ENCODE results near the gene NAALADL1. TPM values are rescaled to one million over a fixed set of nuclear protein-coding genes. Genes with fewer than 3 reads are reported as not detected.

NAALADL1 gene
- total RNA-seq, 2 experiments from 2014 or later = 11.7 to 13.6 TPM

DNA sequence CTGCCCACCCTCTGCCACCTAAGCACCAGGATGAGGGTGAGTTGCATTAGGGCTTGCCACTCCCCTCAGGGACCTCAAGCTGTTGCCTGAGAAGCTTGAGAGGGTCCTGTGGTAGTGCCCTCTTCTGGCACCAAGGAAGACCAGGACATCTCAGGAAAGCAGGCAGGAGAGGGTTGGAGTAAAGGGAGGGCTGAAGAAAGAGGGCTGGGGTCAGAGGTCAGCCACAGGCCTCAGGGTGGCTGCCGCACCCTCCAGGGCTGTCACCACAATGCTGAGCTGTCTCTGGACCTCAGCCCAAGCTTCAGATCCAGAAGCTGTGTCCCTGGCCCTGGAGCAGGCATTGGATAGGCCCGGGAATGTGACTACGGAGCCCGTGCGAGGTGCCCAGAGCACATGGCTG is 13.3 kb downstream of the NAALADL1 start:
- Mint-ChIP-seq H3K9me3 (ENCODE audit: low read depth) (no peaks in the 10 kb centered on the region), H3K36me3 (ENCODE audit: low read depth) (peaks cover 6% of the 10 kb centered on the region), H3K4me1 (peaks cover 34% of the 10 kb centered on the region), H3K4me3 (no peak overlapping the region), H3K27ac (no peak overlapping the region), H3K27me3 (no peaks in the 10 kb centered on the region)
- ATAC-seq (no peak), DNase-seq (no peak)
- ChIA-PET POLR2A (no interaction called here), CTCF (no interaction called here)
- intact Hi-C loops (cut with DNase I, micrococcal nuclease) = no loop called here

GRCh38 chr11:65043881-65044501 is 14.4 kb downstream of the NAALADL1 start:
- H3K27me3 Mint-ChIP-seq = no peaks in the 10 kb centered on the region
- peaks cover 6% of the 10 kb centered on the region for H3K36me3 Mint-ChIP-seq (ENCODE audit: low read depth)
- H3K27ac Mint-ChIP-seq = no peak overlapping the region
- CTCF ChIA-PET = no interaction called here
- no peak overlapping the region for H3K4me3 Mint-ChIP-seq
- POLR2A ChIA-PET = no interaction called here
- intact Hi-C loops (cut with DNase I, micrococcal nuclease) = loop anchor here in 1 of 2 experiments (5.0 kb wide), 1 partner anchor 38 kb away; the partner anchor contains the start of genes CDCA5 and ZFPL1
- no peak for DNase-seq
- ATAC-seq = no peak
- H3K4me1 Mint-ChIP-seq = peaks cover 34% of the 10 kb centered on the region
- H3K9me3 Mint-ChIP-seq (ENCODE audit: low read depth) = no peaks in the 10 kb centered on the region

GRCh38 chr11:65042891-65043290 is 15.5 kb downstream of the NAALADL1 start:
- CTCF ChIA-PET = no interaction called here
- Mint-ChIP-seq H3K4me3 (peak overlapping the region; percentile 86), H3K36me3 (ENCODE audit: low read depth) (peaks cover 6% of the 10 kb centered on the region), H3K27me3 (no peaks in the 10 kb centered on the region), H3K9me3 (ENCODE audit: low read depth) (no peaks in the 10 kb centered on the region), H3K4me1 (peaks cover 30% of the 10 kb centered on the region), H3K27ac (no peak overlapping the region)
- ATAC-seq = no peak
- DNase-seq = no peak
- intact Hi-C loops (cut with DNase I, micrococcal nuclease) = loop anchor here in 1 of 2 experiments (5.0 kb wide), 1 partner anchor 39 kb away; the partner anchor contains the start of genes CDCA5 and ZFPL1
- POLR2A ChIA-PET = interaction anchor here (0.6 kb wide), 1 partner anchor 202 kb away, joined by 4 read pairs; no protein-coding TSS in a partner anchor

GRCh38 chr11:65040847-65041622 is 17.3 kb downstream of the NAALADL1 start, which contains the start of gene SAC3D1:
SAC3D1 (plus strand) TSS chr11:65041210; CDS start chr11:65041293, 83 bp downstream.
- ChIA-PET CTCF (interaction anchor here (0.9 to 1.4 kb wide), 4 partner anchors 11 to 59 kb away, joined by 3 to 6 read pairs (median 4); no protein-coding TSS in a partner anchor), POLR2A (interaction anchor here (0.8 kb wide), 1 partner anchor 27 kb away, joined by 3 read pairs; no protein-coding TSS in a partner anchor)
- no peaks in the 10 kb centered on the region for H3K27me3 Mint-ChIP-seq
- intact Hi-C loops (cut with DNase I, micrococcal nuclease) = loop anchor here (1.0 to 5.0 kb wide), 20 partner anchors 14 to 724 kb away; partner anchors contain the start of genes CDCA5 (in 2 of the 2), SNX15 (in 2 of the 2), ZFPL1 (in 2 of the 2) and ZNHIT2 (in 2 of the 2)
- H3K4me1 Mint-ChIP-seq = peaks cover 17% of the 10 kb centered on the region
- H3K36me3 Mint-ChIP-seq (ENCODE audit: low read depth) = peaks cover 6% of the 10 kb centered on the region
- DNase-seq (peak; percentile 96), ATAC-seq (peak; percentile 95)
- H3K9me3 Mint-ChIP-seq (ENCODE audit: low read depth) = no peaks in the 10 kb centered on the region
- H3K4me3 Mint-ChIP-seq = peak within 1 kb of the TSS; percentile 86
- H3K27ac Mint-ChIP-seq = peak within 1 kb of the TSS; percentile 95

DNA sequence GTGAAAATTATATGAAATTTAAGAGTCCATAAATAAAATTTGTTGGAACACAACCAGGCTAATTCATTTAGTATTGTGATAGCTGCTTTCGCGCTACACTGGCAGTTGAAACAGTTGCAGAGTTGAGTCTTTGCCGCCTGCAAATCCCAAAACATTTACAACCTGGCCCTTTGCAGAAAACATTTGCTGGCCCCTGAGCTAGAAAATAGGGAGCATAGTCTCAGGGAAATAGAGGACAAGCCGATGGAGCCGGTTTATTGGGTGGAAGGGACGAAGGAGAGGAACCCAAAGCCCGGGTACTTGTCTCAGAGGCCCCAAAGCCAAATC is 17.9 kb downstream of the NAALADL1 start:
- Mint-ChIP-seq H3K4me3 (peak overlapping the region; percentile 86), H3K9me3 (ENCODE audit: low read depth) (no peaks in the 10 kb centered on the region), H3K36me3 (ENCODE audit: low read depth) (peaks cover 6% of the 10 kb centered on the region), H3K4me1 (peaks cover 15% of the 10 kb centered on the region), H3K27me3 (no peaks in the 10 kb centered on the region), H3K27ac (peak overlapping the region; percentile 95)
- CTCF ChIA-PET = interaction anchor here (0.9 to 1.4 kb wide), 3 partner anchors 11 to 59 kb away, joined by 3 to 6 read pairs (median 4); no protein-coding TSS in a partner anchor
- no peak for DNase-seq
- intact Hi-C loops (cut with DNase I, micrococcal nuclease) = loop anchor here (1.0 to 5.0 kb wide), 8 partner anchors 13 to 724 kb away; partner anchors contain the start of genes SNX15 (in 2 of the 2), CDCA5 (in 1 of the 2), PPP2R5B (in 1 of the 2) and TIGD3 (in 1 of the 2)
- ATAC-seq = no peak
- POLR2A ChIA-PET = interaction anchor here (0.8 kb wide), 1 partner anchor 26 kb away, joined by 3 read pairs; no protein-coding TSS in a partner anchor

DNA sequence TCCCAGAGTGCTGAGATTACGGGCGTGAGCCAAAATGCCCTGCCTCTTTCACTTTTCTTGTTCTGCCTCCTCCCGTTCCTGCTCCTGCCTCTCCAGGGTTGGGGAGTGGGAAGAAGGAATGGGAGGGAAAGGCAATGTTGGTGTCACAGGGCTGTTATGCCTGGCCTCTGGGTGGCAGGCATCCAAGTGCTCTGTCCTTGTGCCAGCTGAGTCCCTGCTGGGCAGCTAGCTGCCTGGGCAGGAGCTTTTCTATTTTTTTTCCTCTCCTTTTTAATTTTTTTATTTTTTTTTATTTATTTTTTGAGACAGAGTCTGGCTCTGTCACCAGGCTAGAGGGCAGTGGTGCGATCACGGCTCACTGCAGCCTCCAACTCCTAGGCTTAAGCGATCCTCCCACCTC is 21.4 kb downstream of the NAALADL1 start:
- POLR2A ChIA-PET = interaction anchor here (0.7 kb wide), 1 partner anchor 38 kb away, joined by 3 read pairs; no protein-coding TSS in a partner anchor
- no peak overlapping the region for H3K4me3 Mint-ChIP-seq
- CTCF ChIA-PET = interaction anchor here (0.8 to 1.7 kb wide), 4 partner anchors 9 to 293 kb away, joined by 3 to 7 read pairs (median 4); partner anchors contain the start of gene SNX15

GRCh38 chr11:65035579-65035978 is 22.8 kb downstream of the NAALADL1 start:
- intact Hi-C loops (cut with DNase I, micrococcal nuclease) = no loop called here
- ChIA-PET CTCF (no interaction called here), POLR2A (no interaction called here)
- Mint-ChIP-seq H3K27me3 (no peaks in the 10 kb centered on the region), H3K4me1 (peaks cover 1% of the 10 kb centered on the region), H3K36me3 (ENCODE audit: low read depth) (no peaks in the 10 kb centered on the region), H3K4me3 (no peak overlapping the region), H3K9me3 (ENCODE audit: low read depth) (no peaks in the 10 kb centered on the region), H3K27ac (no peak overlapping the region)
- ATAC-seq (no peak), DNase-seq (no peak)

More for the DNA sequence above, 21.4 kb downstream of the NAALADL1 start:
- H3K27me3 Mint-ChIP-seq = no peaks in the 10 kb centered on the region
- DNase-seq = no peak
- H3K4me1 Mint-ChIP-seq = peaks cover 5% of the 10 kb centered on the region
- H3K9me3 Mint-ChIP-seq (ENCODE audit: low read depth) = no peaks in the 10 kb centered on the region
- intact Hi-C loops (cut with DNase I, micrococcal nuclease) = no loop called here
- no peak overlapping the region for H3K27ac Mint-ChIP-seq
- ATAC-seq = no peak
- H3K36me3 Mint-ChIP-seq (ENCODE audit: low read depth) = no peaks in the 10 kb centered on the region

GRCh38 chr11:65034423-65034822 is 23.9 kb downstream of the NAALADL1 start:
- DNase-seq (no peak), ATAC-seq (no peak)
- Mint-ChIP-seq H3K27ac (no peak overlapping the region), H3K4me1 (no peaks in the 10 kb centered on the region), H3K36me3 (ENCODE audit: low read depth) (no peaks in the 10 kb centered on the region), H3K9me3 (ENCODE audit: low read depth) (no peaks in the 10 kb centered on the region), H3K4me3 (no peak overlapping the region), H3K27me3 (no peaks in the 10 kb centered on the region)
- ChIA-PET CTCF (no interaction called here), POLR2A (interaction anchor here (0.6 kb wide), 1 partner anchor 79 kb away, joined by 3 read pairs; no protein-coding TSS in a partner anchor)
- intact Hi-C loops (cut with DNase I, micrococcal nuclease) = no loop called here

GRCh38 chr11:65032216-65032615 is 26.1 kb downstream of the NAALADL1 start:
- no peak overlapping the region for H3K27ac Mint-ChIP-seq
- no peak overlapping the region for H3K4me3 Mint-ChIP-seq
- POLR2A ChIA-PET = no interaction called here
- CTCF ChIA-PET = no interaction called here
- no peaks in the 10 kb centered on the region for H3K36me3 Mint-ChIP-seq (ENCODE audit: low read depth)
- no peaks in the 10 kb centered on the region for H3K27me3 Mint-ChIP-seq
- ATAC-seq (no peak), DNase-seq (no peak)
- peaks cover 15% of the 10 kb centered on the region for H3K4me1 Mint-ChIP-seq
- intact Hi-C loops (cut with DNase I, micrococcal nuclease) = no loop called here
- no peaks in the 10 kb centered on the region for H3K9me3 Mint-ChIP-seq (ENCODE audit: low read depth)

DNA sequence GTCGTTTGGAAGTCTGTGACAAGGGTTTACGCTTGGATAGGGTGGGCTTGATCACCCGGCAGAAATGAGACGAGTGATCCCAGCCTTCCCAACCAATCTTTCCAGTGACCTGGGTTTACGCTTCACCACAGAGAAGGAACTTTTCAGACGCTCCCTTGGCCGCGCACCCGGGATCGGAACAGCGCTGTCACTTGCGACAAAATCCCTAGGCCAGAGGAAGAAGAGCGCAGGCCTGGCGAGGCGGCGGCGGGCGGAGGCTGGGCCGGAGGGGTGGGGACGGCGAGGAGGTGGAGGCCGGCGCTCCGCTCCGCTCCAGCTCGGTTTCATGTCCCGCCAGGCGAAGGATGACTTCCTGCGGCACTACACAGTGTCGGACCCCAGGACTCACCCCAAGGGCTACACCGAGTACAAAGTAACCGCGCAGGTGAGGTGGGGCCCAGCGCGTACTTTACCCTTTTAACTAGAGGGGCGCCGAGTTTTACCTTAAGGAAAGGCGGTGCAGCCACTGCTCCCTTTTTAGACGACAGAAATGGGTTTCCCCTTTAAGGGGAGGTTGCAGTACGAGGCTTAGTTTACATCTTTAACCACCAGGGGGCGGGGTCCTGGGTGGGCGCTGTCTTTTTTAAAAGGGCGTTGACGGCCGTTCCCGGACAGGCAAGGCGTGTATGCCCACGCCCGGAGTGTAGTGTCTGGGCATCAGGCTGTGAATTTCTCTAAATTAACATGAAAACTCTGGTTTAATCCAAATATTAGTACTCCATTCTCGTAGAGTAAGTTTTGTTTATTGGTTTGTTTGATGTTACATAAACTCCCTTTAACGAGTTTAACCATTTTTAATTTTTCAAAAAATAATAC is 30.9 kb downstream of the NAALADL1 start, which contains the start of gene SNX15:
Gene SNX15, plus strand, starts transcription at position 227 of the 855 bp plus-strand sequence. Its CDS starts 99 bp downstream, at position 326.
- Mint-ChIP-seq H3K9me3 (ENCODE audit: low read depth) (no peaks in the 10 kb centered on the region), H3K27me3 (no peaks in the 10 kb centered on the region), H3K4me3 (peak within 1 kb of the TSS; percentile 73), H3K36me3 (ENCODE audit: low read depth) (no peaks in the 10 kb centered on the region), H3K4me1 (peaks cover 21% of the 10 kb centered on the region), H3K27ac (peak within 1 kb of the TSS; percentile 86)
- ChIA-PET POLR2A (no interaction called here), CTCF (interaction anchor here (0.7 to 5.9 kb wide), 7 partner anchors 9 to 211 kb away, joined by 3 to 41 read pairs (median 4); partner anchors contain the start of genes ARL2 and MAJIN)
- ATAC-seq (peak; percentile 91), DNase-seq (peak; percentile 94)
- intact Hi-C loops (cut with DNase I, micrococcal nuclease) = loop anchor here (1.0 kb wide), 14 partner anchors 13 to 588 kb away; partner anchors contain the start of genes ARL2 (in 2 of the 2), PPP2R5B (in 2 of the 2), ATG2A (in 1 of the 2) and CDCA5 (in 1 of the 2)
